AG09319 (cell line): ENCODE measurements around the gene CRNN.

Experiments used
- DNase-seq: peaks from one replicate; pipeline ENCODE4 v3.0.0-alpha.2; 2010; ENCODE audit warnings: low read depth; ENCODE audit errors: extremely low read depth
- CTCF ChIP-seq: IDR thresholded peaks from 2 replicates; pipeline ENCODE4 v1.5.1; 2011; ENCODE audit warnings: low read depth, mild to moderate bottlenecking, inconsistent platforms, low read length, moderate library complexity

Gene CRNN

GRCh38 chr1:152457071-152457470 lies 43.0 kb upstream of the CRNN start:
- DNase-seq, result no peak
- TF ChIP-seq CTCF, result no peak

- DNase-seq, result no peak
- no peak for TF ChIP-seq CTCF
These were observed 37.2 kb upstream of the CRNN start for GRCh38 chr1:152451254-152451653.

GRCh38 chr1:152449661-152450060 lies 35.6 kb upstream of the CRNN start:
- TF ChIP-seq CTCF, result no peak
- DNase-seq, result no peak

- no peak for DNase-seq
- no peak for TF ChIP-seq CTCF
These were observed 34.4 kb upstream of the CRNN start for GRCh38 chr1:152448496-152448895.

- DNase-seq, result no peak
- TF ChIP-seq CTCF, result no peak
These were observed 34.0 kb upstream of the CRNN start for GRCh38 chr1:152448095-152448494.

- DNase-seq, result no peak
These were observed 33.4 kb upstream of the CRNN start for GRCh38 chr1:152447484-152447883.

GRCh38 chr1:152444045-152444444 lies 30.0 kb upstream of the CRNN start:
- TF ChIP-seq CTCF, result no peak
- no peak for DNase-seq

More at GRCh38 chr1:152447484-152447883, 33.4 kb upstream of the CRNN start:
- TF ChIP-seq CTCF, result no peak
